CD1c-positive myeloid dendritic cell (primary cell): ENCODE results near the gene RAP1GAP2.
"Not testable (repeated sequence)": the region's sequence is repeated elsewhere in the genome, so short reads cannot be mapped to it uniquely, and the experiment has no call there.

Experiments
- DNase-seq: peaks from one replicate; pipeline ENCODE4 v3.0.0-alpha.2; 2016; ENCODE audit errors: extremely low spot score

Gene RAP1GAP2

GRCh38 chr17:2796164-2797125, at the start of gene RAP1GAP2:
Gene RAP1GAP2, plus strand, starts transcription at chr17:2796438. Its CDS starts 90 bp downstream, at chr17:2796528.
- peak; percentile 94 for DNase-seq

- no peak for DNase-seq
Observed at GRCh38 chr17:2749058-2749783, 47.0 kb upstream of the RAP1GAP2 start, which contains the start of gene CCDC92B. Gene CCDC92B, minus strand, starts transcription at chr17:2749652. Its CDS starts 14,507 bp downstream, at chr17:2735145.

- DNase-seq: peak; percentile 89
Observed at GRCh38 chr17:2749784-2750181, 46.5 kb upstream of the RAP1GAP2 start.

GRCh38 chr17:2750721-2751120, 45.5 kb upstream of the RAP1GAP2 start:
- DNase-seq: no peak

GRCh38 chr17:2751491-2751890, 44.7 kb upstream of the RAP1GAP2 start:
- no peak for DNase-seq

- DNase-seq: no peak
Observed at GRCh38 chr17:2755891-2756724, 40.1 kb upstream of the RAP1GAP2 start.

- DNase-seq: no peak
Observed at GRCh38 chr17:2758870-2759269, 37.4 kb upstream of the RAP1GAP2 start.

GRCh38 chr17:2770129-2770528, 26.1 kb upstream of the RAP1GAP2 start:
- DNase-seq: no peak

GRCh38 chr17:2775206-2775605, 21.0 kb upstream of the RAP1GAP2 start:
- no peak for DNase-seq

- no peak for DNase-seq
Observed at GRCh38 chr17:2776589-2777241, 19.5 kb upstream of the RAP1GAP2 start.

- no peak for DNase-seq
Observed at GRCh38 chr17:2777242-2777867, 18.9 kb upstream of the RAP1GAP2 start.

- DNase-seq: no peak
Observed at GRCh38 chr17:2778489-2778888, 17.7 kb upstream of the RAP1GAP2 start.

- DNase-seq: no peak
Observed at GRCh38 chr17:2779545-2779944, 16.7 kb upstream of the RAP1GAP2 start.

GRCh38 chr17:2780256-2780655, 16.0 kb upstream of the RAP1GAP2 start:
- DNase-seq: no peak

GRCh38 chr17:2780931-2781454, 15.2 kb upstream of the RAP1GAP2 start:
- DNase-seq: no peak

GRCh38 chr17:2781598-2781997, 14.6 kb upstream of the RAP1GAP2 start:
- DNase-seq: not testable (repeated sequence)

- DNase-seq: peak; percentile 90
Observed at GRCh38 chr17:2782055-2782454, 14.2 kb upstream of the RAP1GAP2 start.

- DNase-seq: no peak
Observed at GRCh38 chr17:2783310-2784030, 12.8 kb upstream of the RAP1GAP2 start.

- DNase-seq: no peak
Observed at GRCh38 chr17:2784864-2785263, 11.4 kb upstream of the RAP1GAP2 start.

GRCh38 chr17:2785376-2785775, 10.9 kb upstream of the RAP1GAP2 start:
- DNase-seq: not testable (repeated sequence)
